Activated T-helper 1 cell treated with anti-CD3 and anti-CD28 coated beads, Interleukin-2, amount 50 U/mL, for 16 hours (primary cell): ENCODE data around the gene PTP4A2.
"Not testable (repeated sequence)": the region's sequence is repeated elsewhere in the genome, so short reads cannot be mapped to it uniquely, and the experiment has no call there.

Source experiments
- DNase-seq, 2 donors: peaks; one replicate each; pipeline ENCODE4 v3.0.0-alpha.2; 2020; ENCODE audit warnings: low read depth in 1 of 2, low spot score in 1 of 2

Gene PTP4A2

GRCh38 chr1:31926252-31926651, 11.9 kb downstream of the PTP4A2 start:
- DNase-seq, result no peak

GRCh38 chr1:31925824-31926223, 12.3 kb downstream of the PTP4A2 start:
- DNase-seq, result not testable (repeated sequence)

- no peak for DNase-seq
Measured at GRCh38 chr1:31924839-31925238, 13.3 kb downstream of the PTP4A2 start.

GRCh38 chr1:31923901-31924535, 14.2 kb downstream of the PTP4A2 start:
- DNase-seq, result no peak

GRCh38 chr1:31920956-31921355, 17.2 kb downstream of the PTP4A2 start:
- no peak for DNase-seq

- no peak for DNase-seq
Measured at GRCh38 chr1:31919591-31919990, 18.6 kb downstream of the PTP4A2 start.

- no peak for DNase-seq
Measured at GRCh38 chr1:31915438-31915837, 22.7 kb downstream of the PTP4A2 start.

- DNase-seq, result no peak
Measured at GRCh38 chr1:31913968-31914367, 24.2 kb downstream of the PTP4A2 start.

- no peak for DNase-seq
Measured at GRCh38 chr1:31912839-31913239, 25.3 kb downstream of the PTP4A2 start.

- no peak for DNase-seq
Measured at GRCh38 chr1:31911994-31912780, 26.0 kb downstream of the PTP4A2 start.

GRCh38 chr1:31910933-31911332, 27.2 kb downstream of the PTP4A2 start:
- no peak for DNase-seq

GRCh38 chr1:31909691-31910090, 28.5 kb downstream of the PTP4A2 start:
- no peak for DNase-seq

- DNase-seq, result no peak
Measured at GRCh38 chr1:31906557-31906956, 31.6 kb downstream of the PTP4A2 start.

GRCh38 chr1:31905681-31906080, 32.5 kb downstream of the PTP4A2 start:
- no peak for DNase-seq

- DNase-seq, result no peak
Measured at GRCh38 chr1:31905093-31905509, 33.1 kb downstream of the PTP4A2 start.

- DNase-seq, result no peak
Measured at GRCh38 chr1:31904339-31905092, 33.7 kb downstream of the PTP4A2 start.

GRCh38 chr1:31902510-31902860, 35.7 kb downstream of the PTP4A2 start:
- no peak for DNase-seq

- DNase-seq, result no peak
Measured at GRCh38 chr1:31901838-31902509, 36.2 kb downstream of the PTP4A2 start.

- DNase-seq, result no peak
Measured at GRCh38 chr1:31900790-31901189, 37.4 kb downstream of the PTP4A2 start.

GRCh38 chr1:31897526-31898100, 40.6 kb downstream of the PTP4A2 start:
- DNase-seq, result no peak
